Measurements from ENCODE around the gene BBX.

DNA sequence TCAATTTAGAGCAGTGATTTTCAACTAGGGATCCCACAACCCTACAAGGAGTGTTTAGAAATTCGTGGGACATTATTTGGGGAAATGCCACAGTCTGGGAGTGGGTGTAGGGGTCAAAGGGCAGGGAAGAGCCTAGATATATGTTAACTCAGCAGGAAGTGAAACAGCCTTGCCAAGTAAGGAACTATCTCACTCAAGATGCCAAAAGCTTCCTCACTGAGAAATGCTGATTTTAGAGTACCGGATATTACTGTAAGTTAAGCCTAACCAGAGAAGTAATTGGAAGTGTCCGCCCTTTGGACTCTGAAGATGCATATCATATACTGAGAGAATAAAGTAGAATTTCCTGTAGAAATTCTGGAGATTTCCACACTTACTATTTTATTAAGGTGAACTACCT is 158.6 kb downstream of the BBX start:
- no peak for TF ChIP-seq POLR2A (IDR thresholded peaks at IDR 0.05)
- TF ChIP-seq, protein P1, sequence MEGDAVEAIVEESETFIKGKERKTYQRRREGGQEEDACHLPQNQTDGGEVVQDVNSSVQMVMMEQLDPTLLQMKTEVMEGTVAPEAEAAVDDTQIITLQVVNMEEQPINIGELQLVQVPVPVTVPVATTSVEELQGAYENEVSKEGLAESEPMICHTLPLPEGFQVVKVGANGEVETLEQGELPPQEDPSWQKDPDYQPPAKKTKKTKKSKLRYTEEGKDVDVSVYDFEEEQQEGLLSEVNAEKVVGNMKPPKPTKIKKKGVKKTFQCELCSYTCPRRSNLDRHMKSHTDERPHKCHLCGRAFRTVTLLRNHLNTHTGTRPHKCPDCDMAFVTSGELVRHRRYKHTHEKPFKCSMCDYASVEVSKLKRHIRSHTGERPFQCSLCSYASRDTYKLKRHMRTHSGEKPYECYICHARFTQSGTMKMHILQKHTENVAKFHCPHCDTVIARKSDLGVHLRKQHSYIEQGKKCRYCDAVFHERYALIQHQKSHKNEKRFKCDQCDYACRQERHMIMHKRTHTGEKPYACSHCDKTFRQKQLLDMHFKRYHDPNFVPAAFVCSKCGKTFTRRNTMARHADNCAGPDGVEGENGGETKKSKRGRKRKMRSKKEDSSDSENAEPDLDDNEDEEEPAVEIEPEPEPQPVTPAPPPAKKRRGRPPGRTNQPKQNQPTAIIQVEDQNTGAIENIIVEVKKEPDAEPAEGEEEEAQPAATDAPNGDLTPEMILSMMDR (IDR thresholded peaks at IDR 0.05), result no peak
- TF ChIP-seq POLR2AphosphoS5 (IDR thresholded peaks at IDR 0.05; ENCODE audit: insufficient read depth in 1 of 2, low read depth in 1 of 2), result no peak

All from vagina (tissue), 2 donors.